Hepatocyte (in vitro differentiated cells): ENCODE measurements around the gene TMEM41A.

Experiments
- EZH2 ChIP-seq: fragments of 200-600 bp; sonication (generic); IDR thresholded peaks from 2 replicates; pipeline ENCODE4 v1.6.1; 2016; ENCODE audit warnings: antibody characterized with exemption, mild to moderate bottlenecking, borderline replicate concordance
- TF ChIP-seq, protein P1 (sequence below): fragments of 200-600 bp; sonication (generic); IDR thresholded peaks from 2 replicates; pipeline ENCODE4 v1.5.1; 2016; ENCODE audit warnings: antibody characterized with exemption, mild to moderate bottlenecking; ENCODE audit not compliant: poor library complexity

DNA sequence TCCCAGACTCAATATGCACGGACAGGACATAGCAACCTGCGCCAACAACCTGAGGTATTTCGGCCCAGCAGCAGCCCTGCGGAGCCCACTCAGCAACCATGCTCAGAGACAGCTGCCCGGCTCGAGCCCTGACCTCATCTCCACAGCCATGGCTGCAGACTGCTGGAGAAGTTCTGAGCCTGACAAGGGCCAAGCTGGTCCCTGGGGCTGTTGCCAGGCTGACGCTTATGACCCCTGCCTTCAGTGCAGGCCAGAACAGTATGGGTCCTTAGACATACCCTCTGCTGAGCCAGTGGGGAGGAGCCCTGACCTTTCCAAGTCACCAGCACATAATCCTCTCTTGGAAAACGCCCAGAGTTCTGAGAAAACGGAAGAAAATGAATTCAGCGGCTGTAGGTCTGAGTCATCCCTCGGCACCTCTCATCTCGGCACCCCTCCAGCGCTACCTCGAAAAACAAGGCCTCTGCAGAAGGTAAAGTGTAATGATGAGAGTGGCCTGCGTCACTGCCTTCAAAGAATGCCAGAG lies 25.5 kb downstream of the TMEM41A start:
- TF ChIP-seq, protein P1, sequence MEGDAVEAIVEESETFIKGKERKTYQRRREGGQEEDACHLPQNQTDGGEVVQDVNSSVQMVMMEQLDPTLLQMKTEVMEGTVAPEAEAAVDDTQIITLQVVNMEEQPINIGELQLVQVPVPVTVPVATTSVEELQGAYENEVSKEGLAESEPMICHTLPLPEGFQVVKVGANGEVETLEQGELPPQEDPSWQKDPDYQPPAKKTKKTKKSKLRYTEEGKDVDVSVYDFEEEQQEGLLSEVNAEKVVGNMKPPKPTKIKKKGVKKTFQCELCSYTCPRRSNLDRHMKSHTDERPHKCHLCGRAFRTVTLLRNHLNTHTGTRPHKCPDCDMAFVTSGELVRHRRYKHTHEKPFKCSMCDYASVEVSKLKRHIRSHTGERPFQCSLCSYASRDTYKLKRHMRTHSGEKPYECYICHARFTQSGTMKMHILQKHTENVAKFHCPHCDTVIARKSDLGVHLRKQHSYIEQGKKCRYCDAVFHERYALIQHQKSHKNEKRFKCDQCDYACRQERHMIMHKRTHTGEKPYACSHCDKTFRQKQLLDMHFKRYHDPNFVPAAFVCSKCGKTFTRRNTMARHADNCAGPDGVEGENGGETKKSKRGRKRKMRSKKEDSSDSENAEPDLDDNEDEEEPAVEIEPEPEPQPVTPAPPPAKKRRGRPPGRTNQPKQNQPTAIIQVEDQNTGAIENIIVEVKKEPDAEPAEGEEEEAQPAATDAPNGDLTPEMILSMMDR: no peak
- no peak for TF ChIP-seq EZH2
